Measurements from ENCODE around the gene KIAA0930.
"Not testable (repeated sequence)": the region's sequence is repeated elsewhere in the genome, so short reads cannot be mapped to it uniquely, and the experiment has no call there.

KIAA0930 gene

DNA sequence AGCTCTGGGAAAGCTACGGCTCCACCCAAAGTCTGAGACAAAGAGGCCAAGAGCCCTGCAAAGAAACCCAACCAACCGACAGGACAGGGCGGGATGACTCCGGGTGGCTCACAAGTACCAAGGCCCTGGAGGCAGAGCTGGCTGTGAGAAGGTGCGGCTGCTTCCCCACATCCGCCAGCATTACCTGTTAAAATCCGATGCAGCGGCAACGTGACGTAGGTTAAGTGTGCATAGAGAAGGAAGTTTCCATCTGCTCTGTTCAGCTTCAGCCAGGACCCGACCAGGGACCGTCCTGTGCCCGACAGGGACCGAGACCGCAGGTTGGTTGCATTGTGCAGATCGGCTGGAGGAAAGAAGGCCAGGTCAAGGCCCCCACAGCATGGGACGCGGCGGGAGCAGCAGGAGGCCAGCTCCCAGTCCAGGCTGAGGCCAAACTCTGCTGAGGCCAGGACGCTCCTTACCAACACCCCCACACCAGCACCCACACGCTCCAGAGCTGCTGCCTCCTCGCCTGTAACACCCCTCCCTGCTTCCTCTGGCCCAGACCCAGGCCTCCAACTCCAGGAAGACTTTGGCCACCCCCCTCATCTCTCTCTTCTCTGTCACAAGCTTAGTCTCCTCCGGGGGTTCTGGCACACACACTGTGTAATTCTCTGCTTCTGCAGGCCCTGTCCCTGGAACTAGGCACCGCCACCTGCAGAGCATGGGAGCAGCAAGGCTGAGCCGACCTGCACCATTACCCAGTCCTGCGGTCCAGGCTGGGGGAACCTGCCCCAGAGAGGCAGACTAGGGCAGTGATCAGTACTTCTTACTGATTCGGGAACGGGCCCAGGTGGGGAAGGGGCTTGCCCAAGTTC, 42.9 kb downstream of the KIAA0930 start:
- CTCF ChIA-PET: no interaction called here
- H3K27ac ChIP-seq: peak overlapping the region; percentile 8; the same call in 1 of the 2 replicates
- DNase-seq (ENCODE audit: low spot score): no peak
- POLR2A ChIA-PET (ENCODE audit: low non-redundant PET): no interaction called here
- TF ChIP-seq, protein P1, sequence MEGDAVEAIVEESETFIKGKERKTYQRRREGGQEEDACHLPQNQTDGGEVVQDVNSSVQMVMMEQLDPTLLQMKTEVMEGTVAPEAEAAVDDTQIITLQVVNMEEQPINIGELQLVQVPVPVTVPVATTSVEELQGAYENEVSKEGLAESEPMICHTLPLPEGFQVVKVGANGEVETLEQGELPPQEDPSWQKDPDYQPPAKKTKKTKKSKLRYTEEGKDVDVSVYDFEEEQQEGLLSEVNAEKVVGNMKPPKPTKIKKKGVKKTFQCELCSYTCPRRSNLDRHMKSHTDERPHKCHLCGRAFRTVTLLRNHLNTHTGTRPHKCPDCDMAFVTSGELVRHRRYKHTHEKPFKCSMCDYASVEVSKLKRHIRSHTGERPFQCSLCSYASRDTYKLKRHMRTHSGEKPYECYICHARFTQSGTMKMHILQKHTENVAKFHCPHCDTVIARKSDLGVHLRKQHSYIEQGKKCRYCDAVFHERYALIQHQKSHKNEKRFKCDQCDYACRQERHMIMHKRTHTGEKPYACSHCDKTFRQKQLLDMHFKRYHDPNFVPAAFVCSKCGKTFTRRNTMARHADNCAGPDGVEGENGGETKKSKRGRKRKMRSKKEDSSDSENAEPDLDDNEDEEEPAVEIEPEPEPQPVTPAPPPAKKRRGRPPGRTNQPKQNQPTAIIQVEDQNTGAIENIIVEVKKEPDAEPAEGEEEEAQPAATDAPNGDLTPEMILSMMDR (conservative IDR thresholded peaks at IDR 0.05; ENCODE audit: low read depth): no peak

DNA sequence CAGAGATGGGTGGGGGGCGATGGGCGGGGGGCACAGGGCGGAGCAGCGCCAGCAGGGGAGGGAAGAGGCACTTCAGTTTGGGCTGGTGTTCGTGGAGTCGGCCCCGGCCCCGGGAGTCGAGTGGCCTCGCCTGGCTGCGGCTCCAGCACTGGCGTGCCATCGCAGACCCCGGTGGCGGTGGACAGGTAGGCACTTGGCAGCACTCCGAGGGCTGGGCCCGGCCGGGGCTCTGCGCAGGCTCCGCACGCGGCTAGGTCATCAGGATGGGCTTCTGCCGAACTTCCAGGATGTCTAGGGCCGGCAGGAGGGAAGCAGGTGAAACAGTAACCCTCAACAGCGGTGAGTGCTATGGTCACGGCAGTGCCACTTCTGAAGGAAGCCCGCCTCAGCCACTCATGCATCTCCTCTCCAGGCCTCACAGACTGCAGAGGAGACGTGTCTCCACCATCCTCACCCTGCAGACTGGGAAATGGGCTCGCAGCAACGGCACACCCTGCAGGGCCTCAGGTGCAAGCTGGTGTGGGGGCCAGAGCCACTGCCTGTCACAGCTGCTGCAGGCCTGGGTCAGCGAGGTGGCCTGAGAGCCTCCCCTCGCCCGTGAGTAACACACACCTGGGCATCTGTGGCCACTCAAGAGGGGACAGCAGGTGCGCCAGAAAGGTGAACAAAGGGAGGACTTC, 43.6 kb downstream of the KIAA0930 start:
- no peak for DNase-seq (ENCODE audit: low spot score)

DNA sequence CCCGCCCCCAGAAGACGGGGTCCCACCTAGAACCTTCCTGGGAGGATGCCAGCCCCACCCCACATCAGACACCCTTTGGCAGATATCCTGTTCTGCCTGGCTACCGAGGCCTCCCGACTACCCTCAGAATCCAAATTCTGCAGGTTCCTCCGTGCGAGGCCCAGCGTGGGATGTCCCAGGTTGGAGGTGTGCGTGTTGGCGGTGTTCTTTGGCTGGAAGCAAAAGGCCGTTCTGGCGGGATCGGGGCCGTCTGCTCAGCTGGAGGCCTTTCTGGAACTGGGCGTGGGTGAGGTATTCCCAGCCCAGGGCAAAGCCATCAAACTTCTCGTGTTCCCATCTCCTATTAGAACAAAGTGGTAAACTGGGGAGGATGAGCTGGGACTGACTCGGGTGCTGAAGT, 44.4 kb downstream of the KIAA0930 start:
- no peak for DNase-seq (ENCODE audit: low spot score)
- TF ChIP-seq, protein P1 (conservative IDR thresholded peaks at IDR 0.05; ENCODE audit: low read depth): no peak
- ChIA-PET POLR2A (ENCODE audit: low non-redundant PET) (no interaction called here), CTCF (no interaction called here)
- H3K27ac ChIP-seq: no peak overlapping the region

More for the DNA sequence above, 43.6 kb downstream of the KIAA0930 start:
- POLR2A ChIA-PET (ENCODE audit: low non-redundant PET): no interaction called here
- H3K27ac ChIP-seq: no peak overlapping the region
- CTCF ChIA-PET: no interaction called here
- TF ChIP-seq, protein P1 (conservative IDR thresholded peaks at IDR 0.05; ENCODE audit: low read depth): no peak

DNA sequence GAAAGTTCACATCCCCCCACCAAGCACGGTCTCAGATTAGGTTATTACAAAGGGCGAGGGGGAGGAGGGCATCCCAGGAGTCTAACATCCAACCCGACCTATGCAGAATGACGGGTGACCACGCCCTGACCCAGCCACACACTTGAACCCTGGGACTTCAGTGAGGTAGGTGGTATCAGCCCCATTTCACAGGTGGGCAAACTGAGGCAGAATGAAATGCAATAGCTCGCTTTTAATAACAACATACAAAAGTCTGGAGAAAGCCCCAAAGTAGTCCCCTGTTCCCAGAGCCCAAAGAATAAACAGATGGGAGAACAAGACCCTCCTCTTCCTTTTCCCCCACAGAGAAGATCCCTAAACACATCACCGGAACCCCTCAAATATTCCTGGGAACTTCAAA, 45.1 kb downstream of the KIAA0930 start:
- TF ChIP-seq, protein P1 (conservative IDR thresholded peaks at IDR 0.05; ENCODE audit: low read depth): no peak
- peak overlapping the region; percentile 10; the same call in 1 of the 2 replicates for H3K27ac ChIP-seq
- ChIA-PET POLR2A (ENCODE audit: low non-redundant PET) (no interaction called here), CTCF (no interaction called here)
- DNase-seq (ENCODE audit: low spot score): no peak

DNA sequence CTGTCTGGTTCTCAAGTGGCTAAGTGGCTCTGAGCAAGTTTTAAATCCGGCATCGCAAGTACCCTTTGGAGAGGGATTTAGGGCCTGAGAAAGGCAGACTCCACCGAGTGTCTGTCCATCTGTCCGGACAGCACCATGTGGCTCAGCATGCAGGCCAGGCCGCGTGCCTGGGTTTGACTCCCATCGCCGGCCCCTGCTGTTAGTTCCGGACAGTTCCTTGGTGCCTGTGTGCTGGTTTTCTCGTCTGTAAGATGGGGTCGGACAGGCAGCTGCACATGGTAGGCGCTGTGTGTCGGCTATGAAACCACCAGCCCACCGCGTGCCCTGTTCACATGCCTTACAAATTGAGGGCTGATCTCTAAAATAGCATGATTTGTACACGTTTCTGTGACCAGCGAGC, 46.0 kb downstream of the KIAA0930 start:
- ChIA-PET CTCF (no interaction called here), POLR2A (ENCODE audit: low non-redundant PET) (no interaction called here)
- DNase-seq (ENCODE audit: low spot score): no peak
- peak overlapping the region; percentile 10; the same call in 1 of the 2 replicates for H3K27ac ChIP-seq
- TF ChIP-seq, protein P1 (conservative IDR thresholded peaks at IDR 0.05; ENCODE audit: low read depth): no peak

DNA sequence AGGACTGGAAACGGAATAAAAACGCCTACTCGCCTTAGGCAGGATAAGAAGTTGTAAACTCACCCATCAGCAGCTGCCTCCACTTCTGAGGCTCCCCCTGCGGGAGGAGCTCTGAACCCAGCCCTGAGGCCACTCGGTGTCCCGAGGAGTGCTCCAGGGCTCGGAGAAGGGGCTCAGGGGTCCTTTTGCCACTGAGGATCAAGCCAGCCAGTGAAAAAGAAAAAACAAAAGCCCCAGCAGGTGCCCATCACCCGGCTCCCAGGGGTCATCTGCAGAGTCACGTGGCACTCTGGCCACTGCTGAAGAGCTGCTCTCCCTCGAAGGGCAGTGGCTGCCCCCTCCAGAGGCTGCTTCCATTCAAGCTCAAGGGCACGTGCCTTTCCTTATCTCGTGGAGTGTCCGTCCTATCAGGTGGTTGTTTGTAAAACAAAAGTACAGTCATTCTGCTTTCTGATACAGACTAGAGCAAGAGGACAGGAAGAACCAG, 48.0 kb downstream of the KIAA0930 start:
- peak overlapping the region; percentile 14; the same call in 1 of the 2 replicates for H3K27ac ChIP-seq
- DNase-seq (ENCODE audit: low spot score): no peak
- POLR2A ChIA-PET (ENCODE audit: low non-redundant PET): no interaction called here
- TF ChIP-seq, protein P1 (conservative IDR thresholded peaks at IDR 0.05; ENCODE audit: low read depth): no peak
- CTCF ChIA-PET: no interaction called here

DNA sequence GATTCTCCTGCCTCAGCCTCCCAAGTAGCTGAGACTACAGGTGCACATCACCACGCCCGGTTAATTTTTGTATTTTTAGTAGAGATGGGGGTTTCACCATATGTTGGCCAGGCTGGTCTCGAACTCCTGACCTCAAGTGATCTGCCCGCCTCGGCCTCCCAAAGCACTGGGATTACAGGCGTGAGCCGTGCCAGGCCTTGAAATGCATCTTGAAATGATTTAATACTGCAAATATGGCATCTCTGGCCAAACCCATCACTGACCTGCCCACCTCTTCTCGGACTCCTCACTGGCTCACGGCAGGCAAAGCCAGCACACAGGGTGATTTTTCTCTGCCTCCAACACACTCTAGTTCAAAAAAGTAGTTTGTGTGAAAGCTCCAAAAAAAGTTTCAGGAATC, 48.9 kb downstream of the KIAA0930 start:
- DNase-seq (ENCODE audit: low spot score); CTCF ChIA-PET; POLR2A ChIA-PET (ENCODE audit: low non-redundant PET); H3K27ac ChIP-seq: not testable (repeated sequence)

Data from RWPE1 (cell line).